ENCODE data around the gene CLDN15.

Gene CLDN15

DNA sequence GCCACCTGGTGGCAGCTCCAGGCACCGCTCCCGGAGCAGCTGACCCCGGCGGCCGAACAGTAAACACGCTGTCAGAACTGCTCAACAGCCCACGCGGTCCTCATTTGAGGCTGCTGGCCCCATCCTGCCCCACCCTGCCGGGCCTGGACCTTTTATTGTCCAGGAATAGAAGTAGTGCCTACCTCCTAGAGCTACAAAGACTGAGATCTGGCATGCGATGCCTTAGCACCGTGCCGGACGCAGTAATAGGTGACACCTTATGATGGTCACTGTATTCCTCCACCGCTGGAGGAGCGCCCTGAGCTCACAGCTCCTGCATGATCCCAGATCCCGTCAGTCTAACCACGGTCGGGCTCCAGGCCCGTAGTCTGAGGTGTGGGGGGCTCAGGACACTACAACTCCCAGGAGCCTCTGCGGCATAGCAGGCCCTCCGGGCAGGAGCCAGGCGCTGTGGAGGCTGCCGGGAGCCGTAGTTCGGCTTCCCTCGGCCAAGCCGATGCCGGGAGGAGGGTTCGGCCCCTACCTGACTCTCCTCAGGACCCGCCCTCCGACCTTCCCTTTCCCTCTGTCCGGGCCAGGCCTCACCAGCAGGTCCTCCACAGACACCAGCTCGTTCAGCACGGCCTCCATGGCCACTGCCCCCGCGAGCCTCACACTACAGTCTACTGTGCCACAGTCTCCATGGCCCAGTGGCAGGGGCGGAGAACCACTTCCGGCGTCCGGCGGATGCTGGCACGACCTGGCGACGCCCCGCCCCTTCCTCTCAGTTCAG lies 7.0 kb upstream of the CLDN15 start, which contains the start of gene FIS1:
FIS1 (minus strand) TSS at position 707 of the 772 bp plus-strand sequence; CDS start at position 630, 77 bp downstream.
- DNase-seq (ENCODE audit: low read depth, low spot score), result peak; percentile 66

GRCh38 chr7:101243646-101244374 lies 6.2 kb upstream of the CLDN15 start:
- no peak for DNase-seq (ENCODE audit: low read depth, low spot score)

DNA sequence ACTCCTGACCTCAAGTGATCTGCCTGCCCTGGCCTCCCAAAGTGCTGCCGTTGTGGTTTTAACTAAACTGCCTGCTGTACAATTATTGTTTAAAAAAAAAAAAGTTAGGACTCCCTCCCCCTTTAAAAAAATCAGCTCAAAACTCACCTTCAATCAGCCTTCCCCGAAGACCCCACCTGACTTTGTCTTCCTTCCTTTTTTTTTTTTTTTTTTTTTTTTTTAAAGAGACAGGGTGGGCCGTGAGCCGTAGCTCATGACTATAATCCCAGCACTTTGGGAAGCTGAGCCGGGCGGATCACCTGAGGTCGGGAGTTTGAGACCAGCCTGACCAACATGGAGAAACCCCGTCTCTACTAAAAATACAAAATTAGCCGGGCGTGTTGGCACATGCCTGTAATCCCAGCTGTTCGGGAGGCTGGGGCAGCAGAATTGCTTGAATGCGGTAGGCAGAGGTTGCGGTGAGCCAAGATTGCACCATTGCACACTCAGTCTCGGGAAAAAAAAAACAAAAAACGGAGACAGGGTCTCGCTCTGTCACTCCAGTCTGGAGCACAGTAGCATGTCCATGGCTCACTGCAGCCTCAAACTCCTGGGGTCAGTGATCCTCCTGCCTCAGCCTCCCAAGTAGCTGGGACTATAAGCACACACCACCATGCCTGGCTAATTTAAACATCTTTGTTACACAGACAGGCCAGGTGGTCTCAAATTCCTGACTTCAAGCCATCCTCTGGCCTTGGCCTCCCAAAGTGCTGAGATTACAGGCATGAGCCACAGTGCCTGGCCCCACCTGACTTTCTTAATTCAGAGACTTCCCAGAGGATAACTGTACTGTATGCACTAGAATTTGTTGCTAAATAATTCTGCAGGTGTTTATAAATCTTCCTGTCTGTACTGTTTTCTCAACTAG lies 4.1 kb upstream of the CLDN15 start:
- DNase-seq (ENCODE audit: low read depth, low spot score), result no peak

DNA sequence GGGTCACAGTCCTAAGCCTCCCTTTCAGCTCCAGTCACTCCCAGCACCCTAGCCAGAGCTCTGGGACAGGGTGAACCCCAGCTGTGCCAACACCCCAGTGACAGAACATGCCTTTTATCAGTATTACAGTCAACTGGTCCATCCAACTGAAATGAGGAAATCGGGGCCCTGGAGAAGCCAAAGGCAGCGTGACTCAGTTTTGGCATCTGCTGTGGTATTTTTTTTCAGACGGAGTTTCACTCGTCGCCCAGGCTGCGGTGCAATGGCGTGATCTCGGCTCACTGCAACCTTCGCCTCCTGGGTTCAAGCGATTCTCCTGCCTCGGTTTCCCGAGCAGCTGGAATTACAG lies 3.4 kb upstream of the CLDN15 start:
- DNase-seq (ENCODE audit: low read depth, low spot score), result no peak

- DNase-seq (ENCODE audit: low read depth, low spot score), result no peak
These were observed 2.8 kb upstream of the CLDN15 start for GRCh38 chr7:101240226-101241014.

GRCh38 chr7:101239951-101240220 lies 2.3 kb upstream of the CLDN15 start:
- no peak for DNase-seq (ENCODE audit: low read depth, low spot score)

GRCh38 chr7:101239191-101239950 lies 1.8 kb upstream of the CLDN15 start:
- DNase-seq (ENCODE audit: low read depth, low spot score), result no peak

DNA sequence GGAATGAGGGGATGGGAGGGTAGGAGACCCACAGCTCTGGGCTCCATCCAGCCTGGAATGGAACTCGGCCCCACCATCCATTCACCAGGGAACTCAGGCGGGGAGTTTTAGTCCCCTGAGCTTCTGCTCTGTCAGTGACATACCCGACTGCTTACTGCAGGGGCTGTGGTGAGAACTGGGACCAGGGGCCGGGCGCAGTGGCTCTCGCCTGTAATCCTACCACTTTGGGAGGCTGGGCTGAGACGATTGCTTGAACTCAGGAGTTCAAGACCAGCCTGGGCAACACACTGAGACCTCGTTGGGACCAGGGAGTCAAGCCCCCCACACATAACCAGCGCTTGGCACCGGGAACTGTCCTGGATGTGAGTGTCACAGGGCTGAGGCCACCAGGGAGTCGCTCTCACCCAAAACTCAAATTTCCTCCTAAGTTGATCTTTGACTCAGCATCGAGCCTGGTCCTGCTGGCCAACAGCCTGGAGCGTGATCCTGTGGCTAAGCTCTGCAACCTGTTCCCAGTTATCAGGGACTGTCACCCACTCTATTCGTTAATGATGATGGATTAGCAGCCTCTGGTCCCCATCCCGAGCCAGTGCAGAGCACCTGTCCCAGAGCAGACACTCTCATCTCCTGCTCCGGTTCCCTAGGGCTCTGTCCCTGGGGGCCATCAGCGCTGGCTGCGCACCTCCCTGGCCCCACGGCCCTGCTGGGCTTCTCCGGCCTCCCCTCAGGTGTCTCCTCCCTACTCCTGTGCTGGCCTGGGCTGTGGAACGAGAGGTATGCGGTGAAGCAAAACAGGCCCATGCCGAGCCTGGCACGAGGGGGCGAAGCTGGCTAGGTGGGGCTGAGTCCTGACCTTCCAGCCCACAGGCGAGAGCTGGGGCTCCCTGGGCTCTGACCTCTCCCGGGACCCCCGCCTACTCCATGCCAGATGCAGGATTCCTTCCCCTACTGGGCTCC lies 902 bp upstream of the CLDN15 start:
- DNase-seq (ENCODE audit: low read depth, low spot score), result no peak

GRCh38 chr7:101236292-101236835 lies 1.2 kb downstream of the CLDN15 start:
- no peak for DNase-seq (ENCODE audit: low read depth, low spot score)

- no peak for DNase-seq (ENCODE audit: low read depth, low spot score)
These were observed 2.1 kb downstream of the CLDN15 start for GRCh38 chr7:101235522-101235921.

GRCh38 chr7:101235050-101235449 lies 2.6 kb downstream of the CLDN15 start:
- DNase-seq (ENCODE audit: low read depth, low spot score), result no peak

GRCh38 chr7:101234636-101235035 lies 3.0 kb downstream of the CLDN15 start:
- DNase-seq (ENCODE audit: low read depth, low spot score), result no peak

GRCh38 chr7:101233907-101234547 lies 3.6 kb downstream of the CLDN15 start:
- DNase-seq (ENCODE audit: low read depth, low spot score), result no peak

- no peak for DNase-seq (ENCODE audit: low read depth, low spot score)
These were observed 5.3 kb downstream of the CLDN15 start for GRCh38 chr7:101232141-101232850.

DNA sequence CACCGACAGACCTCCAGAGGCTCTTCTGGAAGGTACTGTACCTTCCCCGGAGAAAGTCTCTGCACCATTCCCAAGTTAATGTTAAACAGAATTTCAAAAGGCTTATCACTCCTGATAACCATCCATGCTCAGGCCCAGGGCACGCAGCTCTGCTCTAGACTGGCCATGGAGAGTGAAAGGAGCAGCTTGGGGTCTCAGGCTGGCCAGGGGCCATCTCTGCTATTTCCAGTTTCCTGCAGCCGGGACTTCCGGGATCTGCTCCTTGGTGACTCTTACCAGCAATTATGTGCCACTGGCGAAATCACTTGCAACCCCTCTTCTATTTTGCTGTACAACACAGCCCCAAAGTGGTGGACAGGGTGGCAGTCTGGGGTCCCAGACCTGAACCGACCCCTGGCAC lies 6.0 kb downstream of the CLDN15 start:
- no peak for DNase-seq (ENCODE audit: low read depth, low spot score)

- no peak for DNase-seq (ENCODE audit: low read depth, low spot score)
These were observed 10.9 kb downstream of the CLDN15 start for GRCh38 chr7:101226721-101227120.

- DNase-seq (ENCODE audit: low read depth, low spot score), result no peak
These were observed 12.0 kb downstream of the CLDN15 start for GRCh38 chr7:101225650-101226049.

GRCh38 chr7:101223528-101223927 lies 14.1 kb downstream of the CLDN15 start:
- DNase-seq (ENCODE audit: low read depth, low spot score), result no peak
